ENCODE measurements around the gene RASL12. TPM values are rescaled to one million over a fixed set of nuclear protein-coding genes. Genes with fewer than 3 reads are reported as not detected.

Gene RASL12
- total and polyA plus RNA-seq, 2 of the 8 experiments (the other 6 are each of a cell fraction or from before 2014, with no cell fraction given) = 9.5 to 10.3 TPM

DNA sequence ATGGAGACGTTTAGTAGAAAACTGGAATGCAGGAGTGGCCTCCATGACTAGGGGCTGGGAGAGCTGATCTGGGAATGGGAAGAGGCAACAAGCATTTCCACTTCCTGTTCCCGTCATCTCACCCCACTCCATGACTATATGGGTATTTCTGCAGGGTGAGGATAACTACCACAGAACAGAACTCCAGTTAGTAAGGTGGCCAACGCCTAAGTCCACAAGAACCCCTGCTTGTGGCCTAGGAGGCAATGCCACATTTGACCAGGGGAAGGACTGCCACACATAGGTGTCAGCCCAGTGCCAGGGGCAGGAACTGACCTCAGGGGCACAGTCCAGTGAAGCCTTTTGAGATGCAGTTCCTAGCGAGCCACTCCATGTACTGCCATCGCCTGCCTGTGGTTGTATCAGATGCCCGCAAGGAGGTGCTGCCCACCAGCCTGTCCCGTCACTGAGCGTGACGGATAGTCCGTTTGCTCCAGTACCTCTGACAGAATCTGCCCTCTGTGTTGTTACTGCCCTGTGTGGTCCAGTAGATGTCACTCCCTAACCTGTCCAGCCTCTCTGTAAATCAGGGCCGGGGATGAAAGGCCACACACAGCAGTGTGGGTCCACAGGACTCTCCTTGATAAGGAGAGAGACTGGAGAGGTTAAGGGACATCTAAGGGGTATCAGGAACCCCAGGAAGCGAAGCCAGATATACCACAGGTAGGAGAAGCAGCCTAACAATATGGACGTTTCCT is 34.8 kb downstream of the RASL12 start:
- no peak overlapping the region for H2AK5ac ChIP-seq (ENCODE audit: low read depth, low read length)
- H3K79me2 ChIP-seq (ENCODE audit: control insufficient read depth in 1 of 2, insufficient read depth in 2 of 2, low read length in 2 of 2) = peaks cover 0 to 7% of the 10 kb centered on the region in 2 experiments; a peak in 1 of 4 replicates
- no peak overlapping the region; the same call in 1 of the 2 replicates for H3K18ac ChIP-seq (ENCODE audit: extremely low read depth, low read length)
- H2BK120ac ChIP-seq (replicated peaks; ENCODE audit: low read depth, low read length) = no peak overlapping the region
- H2BK12ac ChIP-seq (ENCODE audit: low read depth, low read length) = no peak overlapping the region
- POLR2A ChIA-PET (ENCODE audit: partially characterized antibody) = interaction anchor here (0.9 kb wide), 1 partner anchor 265 kb away, joined by 3 read pairs; no protein-coding TSS in a partner anchor
- H3K56ac ChIP-seq (replicated peaks; ENCODE audit: insufficient read length, low read depth, low read length) = no peak overlapping the region
- no peak overlapping the region for H3K27ac ChIP-seq (ENCODE audit: low read depth, low read length)
- H3K27me3 ChIP-seq (replicated peaks in 1 of 4; ENCODE audit: control insufficient read depth in 3 of 4, extremely low read depth in 1 of 4, insufficient read depth in 3 of 4, low read length in 3 of 4) = no peaks in the 10 kb centered on the region
- H4K8ac ChIP-seq (ENCODE audit: extremely low read depth, insufficient read depth, low read length) = no peak overlapping the region
- peak; percentile 77 for FAIRE-seq
- 0 out of 2 replicates have a peak overlapping the region, but pooled peaks have one; percentile 11 for H2AFZ ChIP-seq (ENCODE audit: low read length)
- H4K91ac ChIP-seq (replicated peaks; ENCODE audit: insufficient read length, low read length) = no peak overlapping the region
- H3K79me1 ChIP-seq (ENCODE audit: low read depth, low read length) = peaks cover 4% of the 10 kb centered on the region; the same call in 1 of the 2 replicates
- no peaks in the 10 kb centered on the region for H3K9me3 ChIP-seq (ENCODE audit: insufficient read depth in 2 of 2, low read depth in 1 of 2, low read length in 1 of 2)
- H2BK20ac ChIP-seq (ENCODE audit: low read length) = no peak overlapping the region
- no peaks in the 10 kb centered on the region for H4K20me1 ChIP-seq (replicated peaks in 1 of 2; ENCODE audit: control insufficient read depth in 1 of 2, insufficient read depth in 2 of 2, low read length in 2 of 2)
- no peaks in the 10 kb centered on the region for H3K36me3 ChIP-seq (ENCODE audit: control insufficient read depth in 2 of 4, insufficient read depth in 4 of 4, low read length in 3 of 4)
- H3K9ac ChIP-seq (replicated peaks in 1 of 4; ENCODE audit: extremely low read depth in 1 of 4, low read depth in 3 of 4, low read length in 3 of 4) = no peak overlapping the region
- H4K5ac ChIP-seq (ENCODE audit: insufficient read length, low read depth, low read length) = no peak overlapping the region
- no peak overlapping the region for H3K4me3 ChIP-seq (ENCODE audit: extremely low read depth in 1 of 4, insufficient read depth in 2 of 4, low read depth in 3 of 4, low read length in 4 of 4)
- CTCF ChIA-PET (ENCODE audit: partially characterized antibody) = interaction anchor here (0.6 to 6.5 kb wide), 37 partner anchors 8 to 264 kb away, joined by 3 to 57 read pairs (median 5); partner anchors contain the start of genes KBTBD13, PARP16, RASL12 and SLC51B
- H3K4me2 ChIP-seq (ENCODE audit: insufficient read depth in 1 of 2, low read depth in 2 of 2, low read length in 2 of 2) = peak overlapping the region in 1 of 2 experiments; percentile 9; a peak in 1 of 4 replicates
- no peaks in the 10 kb centered on the region; the same call in 1 of the 2 replicates for H3K23me2 ChIP-seq (ENCODE audit: low read depth, low read length)
- WGBS, 2 experiments (ENCODE audit: extremely low coverage in 1 of 2, insufficient coverage in 1 of 2, insufficient read length in 1 of 2, insufficient replicate concordance in 2 of 2, low coverage in 1 of 2, low lambda C conversion rate in 2 of 2, missing lambda C conversion rate in 1 of 2) = 37% methylated on average over 13 of the region's 13 CpGs; no CpG with 5 or more reads in 1 of the 2 experiments
- H3K4ac ChIP-seq (replicated peaks; ENCODE audit: insufficient read length, low read depth, low read length) = no peak overlapping the region
- peak overlapping the region; percentile 50; the same call in 1 of the 2 replicates for H2BK15ac ChIP-seq (ENCODE audit: low read length)
- peak; percentile 70 to 79 for DNase-seq (ENCODE audit: low read depth in 1 of 2, low spot score in 2 of 2)
- H3K23ac ChIP-seq (ENCODE audit: insufficient read length) = no peak overlapping the region
- no peak overlapping the region for H3K14ac ChIP-seq (ENCODE audit: insufficient read length)
- peaks cover 0 to 2% (median 0%) of the 10 kb centered on the region in 4 experiments; a peak in 1 of 7 replicates for H3K4me1 ChIP-seq (replicated peaks in 1 of 4; ENCODE audit: control insufficient read depth in 3 of 4, insufficient read depth in 4 of 4, low read length in 3 of 4)
- no peak overlapping the region for H2BK5ac ChIP-seq (ENCODE audit: low read depth, low read length)
- TF ChIP-seq, protein P1, sequence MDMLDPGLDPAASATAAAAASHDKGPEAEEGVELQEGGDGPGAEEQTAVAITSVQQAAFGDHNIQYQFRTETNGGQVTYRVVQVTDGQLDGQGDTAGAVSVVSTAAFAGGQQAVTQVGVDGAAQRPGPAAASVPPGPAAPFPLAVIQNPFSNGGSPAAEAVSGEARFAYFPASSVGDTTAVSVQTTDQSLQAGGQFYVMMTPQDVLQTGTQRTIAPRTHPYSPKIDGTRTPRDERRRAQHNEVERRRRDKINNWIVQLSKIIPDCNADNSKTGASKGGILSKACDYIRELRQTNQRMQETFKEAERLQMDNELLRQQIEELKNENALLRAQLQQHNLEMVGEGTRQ (IDR thresholded peaks at IDR 0.05; ENCODE audit: low read length) = no peak
- TF ChIP-seq CREB1 (IDR thresholded peaks at IDR 0.05) (peak; percentile 85), YY1 (IDR thresholded peaks at IDR 0.05; ENCODE audit: low read depth, low read length) (0 out of 2 replicates have a peak, but pooled peaks have one; percentile 16), CTCF (IDR thresholded peaks at IDR 0.05; ENCODE audit: control extremely low read depth in 1 of 3, insufficient read depth in 1 of 3, low read depth in 1 of 3, low read length in 3 of 3) (peak; percentile 95 to 99 (median 97)), BCL11A (IDR thresholded peaks at IDR 0.05; ENCODE audit: low read depth in 2 of 2, low read length in 2 of 2) (no peak), MAX (IDR thresholded peaks at IDR 0.05) (peak; percentile 44; the same call in 1 of the 2 replicates), RAD21 (IDR thresholded peaks at IDR 0.05 in 1 of 2, conservative IDR thresholded peaks at IDR 0.05 in 1 of 2; ENCODE audit: low read depth in 2 of 2, low read length in 2 of 2) (peak; percentile 90)
